ENCODE measurements around the gene BTBD2. TPM values are rescaled to one million over a fixed set of nuclear protein-coding genes. Genes with fewer than 3 reads are reported as not detected.

The BTBD2 gene
- total RNA-seq, 2 donors from 2014 or later, result 42.3 to 44.8 TPM

DNA sequence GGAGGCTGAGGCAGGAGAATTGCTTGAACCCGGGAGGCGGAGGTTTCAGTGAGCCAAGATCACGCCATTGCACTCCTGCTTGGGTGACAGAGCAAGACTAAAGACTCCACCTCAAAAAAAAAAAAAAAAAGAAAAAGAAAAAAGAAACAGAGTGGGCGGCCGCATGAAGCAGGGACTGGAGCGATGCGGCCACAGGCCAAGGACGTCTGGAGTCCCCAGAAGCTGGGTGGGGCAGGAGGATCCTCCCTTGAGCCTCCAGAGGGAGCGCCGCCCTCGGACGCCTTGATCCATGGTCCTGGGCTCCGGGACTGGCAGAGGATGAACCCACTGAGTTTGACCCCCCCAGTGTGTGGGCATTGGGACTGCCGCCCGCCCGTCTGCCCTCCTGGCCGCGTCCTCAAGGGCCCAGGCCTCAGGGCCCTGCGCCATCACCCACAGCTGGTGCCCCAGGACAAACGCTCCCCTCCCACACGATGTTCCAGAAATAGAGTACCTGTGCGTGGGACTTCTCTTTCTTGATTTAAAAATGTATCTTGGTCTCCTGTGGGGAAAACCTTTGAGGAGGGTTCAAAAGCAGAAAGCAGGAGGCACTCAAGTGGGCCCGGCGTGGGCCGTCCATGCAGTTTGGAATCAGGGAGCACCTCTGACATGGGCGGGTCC, 15.5 kb downstream of the BTBD2 start:
- no peak overlapping the region for H3K4me3 ChIP-seq
- DNase-seq (no peak), ATAC-seq (no peak)
- H3K27me3 ChIP-seq, result no peaks in the 10 kb centered on the region
- 87 to 94% methylated on average over 11 to 26 of the region's 26 CpGs for WGBS, 2 donors
- no peaks in the 10 kb centered on the region for H3K4me1 ChIP-seq
- intact Hi-C loops (cut with DNase I), result no loop called here
- no peak overlapping the region for H3K27ac ChIP-seq
- H3K9me3 ChIP-seq, result no peaks in the 10 kb centered on the region
- TF ChIP-seq CTCF (IDR thresholded peaks at IDR 0.05), result no peak
- no peak for TF ChIP-seq POLR2A (IDR thresholded peaks at IDR 0.05)
- no peaks in the 10 kb centered on the region for H3K36me3 ChIP-seq (replicated peaks in 1 of 2; ENCODE audit: insufficient read depth in 1 of 2, low read depth in 2 of 2)

GRCh38 chr19:1998712-1999708, 16.5 kb downstream of the BTBD2 start:
- no peak for TF ChIP-seq POLR2A (IDR thresholded peaks at IDR 0.05)
- TF ChIP-seq CTCF (IDR thresholded peaks at IDR 0.05), result no peak
- 92 to 96% methylated on average over 25 to 47 of the region's 52 CpGs for WGBS, 2 donors
- DNase-seq, result no peak
- no peak for ATAC-seq
- H3K9me3 ChIP-seq, result no peaks in the 10 kb centered on the region
- no peaks in the 10 kb centered on the region for H3K4me1 ChIP-seq
- no peaks in the 10 kb centered on the region for H3K27me3 ChIP-seq
- H3K27ac ChIP-seq, result no peak overlapping the region
- no peak overlapping the region for H3K4me3 ChIP-seq
- H3K36me3 ChIP-seq (replicated peaks in 1 of 2; ENCODE audit: insufficient read depth in 1 of 2, low read depth in 2 of 2), result no peaks in the 10 kb centered on the region
- intact Hi-C loops (cut with DNase I), result no loop called here

DNA sequence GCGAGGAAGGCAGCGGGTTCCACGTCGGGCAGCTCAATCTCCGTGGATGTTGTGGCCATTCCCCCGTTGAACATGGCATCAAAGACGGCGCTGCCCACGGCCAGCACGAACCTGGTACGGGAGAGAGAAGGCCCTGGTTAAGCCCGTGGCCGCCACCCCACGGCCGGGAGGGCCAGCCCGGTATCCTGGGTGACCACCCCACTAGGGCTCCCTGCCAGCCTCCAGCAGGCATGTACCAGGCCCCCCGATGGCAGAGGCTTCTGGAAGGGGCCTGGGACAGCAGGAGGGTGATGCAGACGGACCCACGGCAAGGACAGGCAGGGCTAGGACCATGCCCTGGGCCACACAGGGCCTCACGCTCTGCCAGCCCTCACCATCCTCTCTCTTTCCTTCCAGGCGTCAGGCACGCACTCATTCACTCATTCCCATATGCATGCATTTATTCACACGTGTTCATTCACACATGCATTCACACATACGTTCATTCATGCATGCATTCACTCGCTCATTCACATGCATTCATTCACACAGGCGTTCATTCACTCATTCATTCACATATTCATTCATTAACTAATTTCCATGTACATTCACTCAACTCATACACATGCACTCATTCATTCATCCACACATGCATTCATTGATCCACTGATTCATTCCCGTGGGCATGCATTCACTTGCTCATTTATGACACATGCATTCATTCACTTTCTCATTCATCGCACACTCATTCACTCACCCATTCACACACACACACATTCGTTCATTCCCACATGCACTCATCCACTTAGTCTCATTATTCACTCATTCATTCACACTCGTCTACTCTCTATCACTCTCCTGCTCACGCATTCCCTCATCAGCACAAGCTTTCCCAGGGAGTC, 17.9 kb downstream of the BTBD2 start:
- DNase-seq (no peak), ATAC-seq (no peak)
- Histone ChIP-seq H3K27me3 (no peaks in the 10 kb centered on the region), H3K27ac (no peak overlapping the region), H3K36me3 (replicated peaks in 1 of 2; ENCODE audit: insufficient read depth in 1 of 2, low read depth in 2 of 2) (no peaks in the 10 kb centered on the region), H3K4me1 (no peaks in the 10 kb centered on the region), H3K4me3 (no peak overlapping the region), H3K9me3 (no peaks in the 10 kb centered on the region)
- intact Hi-C loops (cut with DNase I), result no loop called here
- WGBS, 2 donors, result 93 to 94% methylated on average over 18 to 31 of the region's 31 CpGs
- TF ChIP-seq POLR2A (IDR thresholded peaks at IDR 0.05) (no peak), CTCF (IDR thresholded peaks at IDR 0.05) (no peak)

DNA sequence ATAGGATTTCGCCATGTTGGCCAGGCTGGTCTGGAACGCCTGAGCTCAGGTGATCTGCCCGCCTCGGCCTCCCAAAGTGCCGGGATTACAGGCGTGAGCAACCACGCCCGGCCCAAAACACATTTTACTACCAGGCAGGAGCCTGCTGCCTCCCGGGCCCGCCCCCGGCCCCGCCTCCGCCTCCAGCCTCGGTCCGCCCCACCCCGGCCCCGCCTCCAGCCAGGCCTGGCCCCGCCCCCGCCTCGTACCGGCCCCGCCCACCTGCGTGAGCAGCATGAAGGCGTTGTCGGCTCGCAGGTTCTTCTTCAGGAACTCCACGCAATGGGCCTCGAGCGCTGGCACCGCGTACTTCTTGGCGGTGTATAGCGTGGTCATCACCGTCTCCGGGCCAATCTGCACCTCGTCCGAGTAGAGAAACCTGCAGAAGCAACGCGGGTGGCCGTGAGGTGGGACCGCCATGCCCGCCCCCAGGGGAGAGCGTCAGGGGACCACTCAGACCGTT, 22.7 kb downstream of the BTBD2 start:
- TF ChIP-seq CTCF (IDR thresholded peaks at IDR 0.05) (no peak), POLR2A (IDR thresholded peaks at IDR 0.05) (no peak)
- no peak for ATAC-seq
- intact Hi-C loops (cut with DNase I), result no loop called here
- WGBS, 2 donors, result 95 to 98% methylated on average over 15 to 22 of the region's 44 CpGs
- no peak overlapping the region for H3K27ac ChIP-seq
- no peaks in the 10 kb centered on the region for H3K9me3 ChIP-seq
- DNase-seq, result no peak
- no peak overlapping the region for H3K4me3 ChIP-seq
- no peaks in the 10 kb centered on the region for H3K27me3 ChIP-seq
- peaks cover 3 to 13% of the 10 kb centered on the region in 2 donors for H3K36me3 ChIP-seq (replicated peaks in 1 of 2; ENCODE audit: insufficient read depth in 1 of 2, low read depth in 2 of 2)
- no peaks in the 10 kb centered on the region for H3K4me1 ChIP-seq
